HG03196 (cell line): Measurements from ENCODE around the gene SLC35F4.

Experiments used
- ATAC-seq: cut with Tn5 transposase; IDR thresholded peaks from one replicate; pipeline ENCODE4 v1.9.1; 2021; ENCODE audit not compliant: unreplicated experiment

SLC35F4 gene

DNA sequence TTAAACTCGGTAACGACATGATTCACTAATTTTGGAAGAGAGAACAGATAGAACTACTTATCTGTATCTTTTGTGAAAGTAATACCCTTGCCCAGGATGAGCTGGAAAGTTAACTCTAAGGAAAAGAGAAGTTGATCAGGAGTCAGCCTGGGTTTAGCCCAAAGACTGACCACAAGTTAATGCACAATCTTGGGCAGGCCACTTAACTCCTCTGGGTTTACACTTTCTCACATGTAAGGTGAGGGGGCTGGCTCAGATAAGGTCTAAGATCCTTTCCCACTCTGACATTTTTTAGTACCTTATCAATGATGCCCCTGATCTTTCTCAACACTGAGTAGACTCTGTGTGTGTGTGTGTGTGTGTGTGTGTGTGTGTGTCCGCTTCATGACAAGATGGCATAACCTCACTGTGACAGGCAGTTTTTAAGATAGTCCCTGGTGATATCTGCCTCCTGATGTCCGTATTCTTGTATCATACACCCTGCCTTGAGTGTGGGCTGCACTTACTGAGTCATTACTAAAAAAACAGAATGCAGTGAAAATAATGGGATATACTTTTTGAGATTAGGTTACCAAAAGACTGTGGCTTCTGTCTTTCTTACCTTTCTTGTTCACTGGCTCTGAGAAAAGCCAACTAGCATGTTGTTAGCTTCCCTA is 316.0 kb downstream of the SLC35F4 start:
- no peak for ATAC-seq

DNA sequence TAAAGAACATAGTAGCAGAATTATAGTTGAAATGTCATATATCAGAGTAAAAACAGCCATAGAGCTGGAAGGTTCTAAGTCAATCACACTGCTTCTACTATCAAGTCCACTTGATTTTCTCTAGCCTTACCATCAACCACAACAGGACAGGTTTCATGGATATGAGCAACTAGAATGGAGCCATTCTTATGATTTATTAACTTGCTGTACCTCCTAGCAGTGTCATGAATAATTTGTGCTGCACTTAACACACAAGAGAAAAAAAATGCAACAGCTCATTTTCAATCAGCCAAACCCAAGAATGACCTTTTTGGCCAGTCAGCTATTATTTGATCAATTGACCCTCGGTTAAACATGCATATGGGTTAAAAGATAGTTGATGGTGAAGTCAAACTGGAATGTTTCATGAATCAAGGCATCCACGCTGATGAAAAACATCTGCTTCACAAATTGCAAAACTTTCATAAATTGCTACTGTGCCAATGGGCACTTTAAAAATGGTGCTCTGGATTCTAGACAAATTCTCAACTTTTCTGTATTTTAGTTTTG is 316.8 kb downstream of the SLC35F4 start:
- no peak for ATAC-seq

DNA sequence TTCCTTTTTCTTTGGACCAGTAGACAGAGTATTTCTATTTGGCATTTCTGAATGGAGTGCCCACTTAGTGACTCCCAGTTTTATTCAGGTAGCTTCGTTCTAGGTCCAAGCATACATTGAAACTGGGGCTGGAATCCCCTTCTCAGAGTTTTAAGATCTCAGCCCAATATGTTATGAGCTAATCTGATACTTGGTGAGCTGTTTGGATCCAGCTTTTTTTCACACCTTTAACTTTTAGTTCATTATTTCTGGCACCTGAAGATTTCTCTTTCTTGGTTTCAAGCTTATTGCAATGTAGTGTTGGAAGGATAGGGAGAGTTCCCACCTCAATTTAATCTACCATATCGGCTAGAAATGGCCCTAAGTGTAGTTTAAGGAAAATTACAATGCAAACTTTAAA is 318.8 kb downstream of the SLC35F4 start:
- no peak for ATAC-seq

DNA sequence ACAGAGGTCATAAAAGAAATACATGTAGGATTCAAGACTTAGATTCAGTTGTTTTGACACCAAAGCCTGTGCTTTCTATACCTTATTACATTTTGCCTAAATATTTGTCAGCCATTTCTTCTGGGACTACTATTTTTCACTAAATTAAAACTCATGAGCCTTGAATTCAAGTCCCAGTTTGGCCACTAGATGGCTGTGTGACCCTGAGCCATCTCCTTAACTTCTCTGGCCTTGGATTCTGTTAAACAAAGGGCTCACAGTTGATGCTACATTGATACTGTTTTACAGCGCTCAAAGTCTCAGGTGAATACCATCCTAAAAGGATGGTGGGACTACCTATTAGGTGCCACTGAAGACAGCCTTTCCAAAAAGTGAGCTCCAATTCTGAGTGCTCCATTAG is 332.7 kb downstream of the SLC35F4 start:
- no peak for ATAC-seq

DNA sequence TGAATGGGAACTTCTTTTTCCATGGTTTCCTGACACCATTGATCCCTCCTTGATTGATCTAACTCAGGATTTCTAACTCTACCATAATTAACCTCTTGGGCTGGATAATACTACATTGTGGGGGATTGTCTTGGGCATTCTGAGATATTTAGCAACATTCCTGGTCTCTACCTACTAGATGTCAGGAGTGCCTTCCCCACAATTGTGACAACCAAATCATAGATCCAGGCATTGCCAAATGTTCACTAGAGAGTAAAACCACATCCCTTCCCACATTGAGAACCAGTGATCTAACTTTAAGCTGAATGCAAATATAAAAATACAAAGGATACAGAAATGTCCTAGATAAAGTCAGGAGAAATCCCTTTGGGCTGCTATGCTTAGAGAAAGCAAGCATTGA is 335.3 kb downstream of the SLC35F4 start:
- ATAC-seq = no peak

DNA sequence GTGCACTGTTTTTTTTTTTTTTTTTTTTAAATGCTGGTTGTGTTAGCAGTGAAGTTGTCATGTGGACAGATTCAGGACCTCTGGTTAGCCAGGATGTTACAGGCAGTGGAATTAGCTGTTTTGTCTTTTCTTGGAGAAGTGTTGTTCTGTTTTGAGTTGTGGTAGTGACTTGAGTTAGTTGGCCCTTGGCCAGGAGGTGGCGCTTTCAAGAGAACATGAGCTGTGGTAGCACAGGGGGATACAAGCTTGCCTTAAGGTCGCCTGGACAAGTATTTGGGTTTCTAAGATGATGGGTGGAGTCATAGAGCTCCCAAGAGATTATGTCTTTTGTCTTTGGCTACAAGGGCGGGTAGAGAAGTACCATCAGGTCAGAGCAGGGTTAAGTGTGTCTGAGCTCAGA is 338.9 kb downstream of the SLC35F4 start:
- no peak for ATAC-seq

DNA sequence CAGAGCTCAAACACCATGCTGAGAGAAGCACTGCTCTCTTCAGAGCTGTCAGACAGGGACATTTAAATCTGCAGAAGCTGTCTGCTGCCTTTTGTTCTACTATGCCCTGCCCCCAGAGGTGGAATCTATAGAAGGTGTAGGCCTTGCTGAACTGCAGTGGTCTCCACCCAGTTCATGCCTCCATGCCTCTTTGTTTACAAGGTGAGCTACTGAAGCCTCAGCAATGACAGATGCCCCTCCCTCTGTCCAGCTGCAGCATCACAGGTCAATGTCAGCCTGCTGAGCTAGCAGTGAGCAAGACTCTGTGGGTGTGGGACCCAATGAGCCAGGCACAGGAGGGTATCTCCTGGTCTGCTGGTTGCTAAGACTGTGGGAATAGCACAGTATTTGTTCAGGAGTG is 346.8 kb downstream of the SLC35F4 start:
- ATAC-seq = no peak
